ENCODE data around the gene CENPX.

The CENPX gene

GRCh38 chr17:81993729-81994592, 28.7 kb downstream of the CENPX start:
- no peak overlapping the region for H3K9ac ChIP-seq (ENCODE audit: low read length in 5 of 5)

DNA sequence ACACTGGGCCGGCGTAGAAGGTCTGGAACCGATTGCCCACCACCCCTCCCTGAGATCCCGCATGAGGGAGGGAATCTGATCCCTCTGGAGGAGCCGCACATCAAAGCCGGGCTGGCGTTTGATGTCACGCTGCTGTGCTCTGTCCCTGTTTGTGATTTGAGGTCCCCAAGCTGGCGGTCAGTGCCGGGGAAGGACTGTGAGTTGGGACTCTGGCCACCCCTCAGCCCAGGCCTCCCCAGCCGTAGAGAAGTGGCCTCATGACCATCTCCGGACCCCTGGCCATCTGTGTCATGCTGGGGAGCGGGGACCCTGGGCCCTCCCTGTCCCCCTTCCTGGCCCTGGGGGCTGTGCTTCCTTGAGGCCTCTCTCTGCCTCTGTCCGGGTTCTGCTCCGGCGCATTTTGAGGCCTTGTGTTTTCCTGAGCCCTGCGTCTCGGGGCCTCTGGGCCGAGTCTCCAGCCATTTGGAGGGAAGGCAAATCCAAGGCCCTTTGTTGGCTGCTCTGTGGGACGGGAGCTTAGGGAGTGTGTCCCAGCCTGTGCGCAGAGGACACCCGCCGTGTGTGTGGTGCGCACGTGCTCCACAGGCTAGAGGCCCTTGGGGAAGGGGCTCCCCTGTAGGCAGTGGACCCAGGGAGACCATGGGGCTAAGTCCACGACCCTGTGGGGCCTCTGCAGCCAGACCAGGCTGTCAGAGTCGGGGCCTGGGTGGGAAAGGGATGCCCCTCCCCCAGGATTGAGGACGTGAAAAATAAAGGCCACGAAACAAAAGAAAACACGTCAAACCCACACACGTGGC, 30.2 kb downstream of the CENPX start:
- Histone ChIP-seq H3K36me3 (ENCODE audit: control insufficient read depth in 5 of 5, insufficient read depth in 5 of 5, low read length in 5 of 5) (peaks cover 0 to 45% (median 23%) of the 10 kb centered on the region in 5 donors), H3K4me3 (ENCODE audit: low read depth in 1 of 5, low read length in 5 of 5) (no peak overlapping the region), H3K27me3 (ENCODE audit: control insufficient read depth in 5 of 5, insufficient read depth in 4 of 5, low read length in 5 of 5) (no peaks in the 10 kb centered on the region), H3K4me1 (ENCODE audit: control insufficient read depth in 5 of 5, insufficient read depth in 5 of 5, low read length in 5 of 5) (peaks cover 0 to 16% (median 12%) of the 10 kb centered on the region in 5 donors), H3K9ac (ENCODE audit: low read length in 5 of 5) (no peak overlapping the region), H3K9me3 (ENCODE audit: control insufficient read depth in 5 of 5, low read length in 5 of 5) (no peaks in the 10 kb centered on the region), H3K27ac (ENCODE audit: low read depth, low read length) (no peak overlapping the region)

More at GRCh38 chr17:81993729-81994592, 28.7 kb downstream of the CENPX start:
- Histone ChIP-seq H3K4me1 (ENCODE audit: control insufficient read depth in 5 of 5, insufficient read depth in 5 of 5, low read length in 5 of 5) (peaks cover 0 to 16% (median 12%) of the 10 kb centered on the region in 5 donors), H3K36me3 (ENCODE audit: control insufficient read depth in 5 of 5, insufficient read depth in 5 of 5, low read length in 5 of 5) (peaks cover 0 to 47% (median 21%) of the 10 kb centered on the region in 5 donors), H3K27ac (ENCODE audit: low read depth, low read length) (no peak overlapping the region), H3K9me3 (ENCODE audit: control insufficient read depth in 5 of 5, low read length in 5 of 5) (no peaks in the 10 kb centered on the region), H3K4me3 (ENCODE audit: low read depth in 1 of 5, low read length in 5 of 5) (no peak overlapping the region), H3K27me3 (ENCODE audit: control insufficient read depth in 5 of 5, insufficient read depth in 4 of 5, low read length in 5 of 5) (no peaks in the 10 kb centered on the region)

DNA sequence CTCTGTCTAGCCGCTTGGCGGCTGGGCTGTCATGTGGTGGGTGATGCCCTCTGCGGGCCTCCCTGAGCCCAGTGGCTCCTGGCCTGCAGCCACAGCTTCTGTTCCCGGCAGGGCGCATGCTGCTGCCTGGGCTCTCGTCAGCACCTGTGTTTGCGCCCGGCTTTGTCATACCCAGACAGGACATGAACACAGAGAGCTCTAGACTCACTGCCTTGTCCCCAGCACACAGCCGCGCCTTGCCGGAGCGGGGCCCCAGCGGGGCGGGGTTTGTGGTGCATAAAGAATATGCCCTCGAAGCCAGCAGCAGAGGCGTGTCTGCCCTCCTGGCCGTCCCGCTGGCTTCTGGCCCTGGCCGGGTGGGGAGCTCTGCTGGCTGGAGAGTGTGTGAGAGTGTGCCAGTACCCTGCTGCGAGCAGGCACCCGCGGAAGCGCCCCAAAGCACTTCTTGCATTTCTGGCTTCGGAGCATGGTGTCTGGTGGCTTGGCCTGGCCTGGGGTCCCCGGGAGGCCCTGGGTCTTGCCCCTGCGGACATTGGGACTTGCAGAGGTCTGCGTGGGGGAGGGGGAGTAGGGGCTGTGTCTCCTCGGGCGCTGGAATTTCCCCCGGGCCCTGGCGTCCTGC, 30.9 kb downstream of the CENPX start:
- no peaks in the 10 kb centered on the region for H3K27me3 ChIP-seq (ENCODE audit: control insufficient read depth in 5 of 5, insufficient read depth in 4 of 5, low read length in 5 of 5)
- H3K9me3 ChIP-seq (ENCODE audit: control insufficient read depth in 5 of 5, low read length in 5 of 5): no peaks in the 10 kb centered on the region
- peaks cover 0 to 48% (median 25%) of the 10 kb centered on the region in 5 donors for H3K36me3 ChIP-seq (ENCODE audit: control insufficient read depth in 5 of 5, insufficient read depth in 5 of 5, low read length in 5 of 5)
- H3K4me1 ChIP-seq (ENCODE audit: control insufficient read depth in 5 of 5, insufficient read depth in 5 of 5, low read length in 5 of 5): peaks cover 0 to 16% (median 12%) of the 10 kb centered on the region in 5 donors
- H3K27ac ChIP-seq (ENCODE audit: low read depth, low read length): no peak overlapping the region
- H3K4me3 ChIP-seq (ENCODE audit: low read depth in 1 of 5, low read length in 5 of 5): peak overlapping the region in 1 of 5 donors; percentile 1
- H3K9ac ChIP-seq (ENCODE audit: low read length in 5 of 5): peak overlapping the region in 1 of 5 donors; percentile 36

- no peaks in the 10 kb centered on the region for H3K27me3 ChIP-seq (ENCODE audit: control insufficient read depth in 5 of 5, insufficient read depth in 4 of 5, low read length in 5 of 5)
- H3K9me3 ChIP-seq (ENCODE audit: control insufficient read depth in 5 of 5, low read length in 5 of 5): no peaks in the 10 kb centered on the region
- peak overlapping the region in 1 of 5 donors; percentile 36 for H3K9ac ChIP-seq (ENCODE audit: low read length in 5 of 5)
- peaks cover 0 to 16% (median 12%) of the 10 kb centered on the region in 5 donors for H3K4me1 ChIP-seq (ENCODE audit: control insufficient read depth in 5 of 5, insufficient read depth in 5 of 5, low read length in 5 of 5)
- peak overlapping the region in 1 of 5 donors; percentile 1 for H3K4me3 ChIP-seq (ENCODE audit: low read depth in 1 of 5, low read length in 5 of 5)
- H3K36me3 ChIP-seq (ENCODE audit: control insufficient read depth in 5 of 5, insufficient read depth in 5 of 5, low read length in 5 of 5): peaks cover 0 to 46% (median 27%) of the 10 kb centered on the region in 5 donors
- H3K27ac ChIP-seq (ENCODE audit: low read depth, low read length): no peak overlapping the region
Observed at GRCh38 chr17:81990836-81991683, 31.6 kb downstream of the CENPX start.

DNA sequence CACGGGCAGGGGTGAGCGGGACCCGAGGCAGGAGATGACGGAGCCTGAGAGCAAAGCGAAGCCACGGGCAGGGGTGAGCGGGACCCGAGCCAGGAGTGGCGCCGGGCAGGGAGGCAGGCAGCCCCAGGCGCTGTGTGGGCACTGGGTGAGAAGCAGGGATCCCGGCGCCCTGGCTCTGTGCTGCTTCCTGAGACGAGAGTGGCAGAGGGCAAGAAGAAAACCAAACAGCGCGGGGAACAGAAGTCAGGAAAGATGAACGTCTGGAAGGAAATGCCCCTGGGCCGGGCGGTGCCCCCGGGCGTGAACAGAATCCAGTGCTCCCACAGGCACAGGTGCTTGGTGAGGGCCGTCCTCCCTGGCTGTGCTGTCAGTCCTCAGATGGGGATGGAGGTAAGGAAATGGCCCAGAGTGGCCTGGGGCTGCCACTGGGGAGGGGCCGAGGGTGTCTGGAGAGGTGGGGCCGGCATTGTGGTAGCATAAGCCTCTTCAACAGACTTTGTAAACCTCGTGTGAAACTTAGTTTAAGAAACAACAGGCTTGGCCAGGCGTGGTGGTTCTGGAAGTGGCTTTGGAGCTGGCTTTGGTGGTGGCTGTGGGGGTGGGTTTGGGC, 35.4 kb downstream of the CENPX start:
- Histone ChIP-seq H3K9ac (ENCODE audit: low read length in 5 of 5) (no peak overlapping the region), H3K9me3 (ENCODE audit: control insufficient read depth in 5 of 5, low read length in 5 of 5) (no peaks in the 10 kb centered on the region), H3K36me3 (ENCODE audit: control insufficient read depth in 5 of 5, insufficient read depth in 5 of 5, low read length in 5 of 5) (peaks cover 0 to 56% (median 33%) of the 10 kb centered on the region in 5 donors), H3K4me1 (ENCODE audit: control insufficient read depth in 5 of 5, insufficient read depth in 5 of 5, low read length in 5 of 5) (peaks cover 0 to 19% (median 17%) of the 10 kb centered on the region in 5 donors), H3K27ac (ENCODE audit: low read depth, low read length) (no peak overlapping the region), H3K27me3 (ENCODE audit: control insufficient read depth in 5 of 5, insufficient read depth in 4 of 5, low read length in 5 of 5) (no peaks in the 10 kb centered on the region), H3K4me3 (ENCODE audit: low read depth in 1 of 5, low read length in 5 of 5) (no peak overlapping the region)

DNA sequence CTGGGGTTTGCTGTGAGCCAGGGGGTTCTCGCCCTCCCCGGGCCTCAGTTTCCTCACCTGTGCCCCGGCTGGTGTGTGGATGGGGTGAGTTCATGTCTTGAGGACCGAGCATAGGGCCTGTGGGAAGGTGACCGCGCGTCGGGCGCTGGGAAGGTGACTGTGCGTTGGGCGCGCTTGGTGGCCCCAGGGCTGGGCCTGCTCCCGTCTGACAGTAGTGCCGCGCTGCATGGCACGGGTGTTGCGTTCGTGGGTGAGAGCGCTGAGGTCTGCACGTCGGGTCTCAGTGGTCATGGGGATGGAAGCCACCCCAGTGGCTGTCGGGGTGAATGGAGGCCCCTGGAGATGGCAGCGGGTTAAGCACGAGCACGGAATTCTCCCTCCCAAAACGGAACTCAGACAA, 36.1 kb downstream of the CENPX start:
- Histone ChIP-seq H3K36me3 (ENCODE audit: control insufficient read depth in 5 of 5, insufficient read depth in 5 of 5, low read length in 5 of 5) (peaks cover 0 to 58% (median 33%) of the 10 kb centered on the region in 5 donors), H3K27ac (ENCODE audit: low read depth, low read length) (no peak overlapping the region), H3K9me3 (ENCODE audit: control insufficient read depth in 5 of 5, low read length in 5 of 5) (no peaks in the 10 kb centered on the region)

GRCh38 chr17:81984773-81985410, 37.8 kb downstream of the CENPX start:
- Histone ChIP-seq H3K27ac (ENCODE audit: low read depth, low read length) (no peak overlapping the region), H3K4me1 (ENCODE audit: control insufficient read depth in 5 of 5, insufficient read depth in 5 of 5, low read length in 5 of 5) (peaks cover 0 to 8% (median 6%) of the 10 kb centered on the region in 5 donors), H3K27me3 (ENCODE audit: control insufficient read depth in 5 of 5, insufficient read depth in 4 of 5, low read length in 5 of 5) (no peaks in the 10 kb centered on the region), H3K9me3 (ENCODE audit: control insufficient read depth in 5 of 5, low read length in 5 of 5) (no peaks in the 10 kb centered on the region), H3K9ac (ENCODE audit: low read length in 5 of 5) (no peak overlapping the region), H3K36me3 (ENCODE audit: control insufficient read depth in 5 of 5, insufficient read depth in 5 of 5, low read length in 5 of 5) (peaks cover 0 to 56% (median 39%) of the 10 kb centered on the region in 5 donors), H3K4me3 (ENCODE audit: low read depth in 1 of 5, low read length in 5 of 5) (no peak overlapping the region)

More for the DNA sequence above, 36.1 kb downstream of the CENPX start:
- H3K4me1 ChIP-seq (ENCODE audit: control insufficient read depth in 5 of 5, insufficient read depth in 5 of 5, low read length in 5 of 5): peaks cover 0 to 13% (median 10%) of the 10 kb centered on the region in 5 donors
- no peak overlapping the region for H3K4me3 ChIP-seq (ENCODE audit: low read depth in 1 of 5, low read length in 5 of 5)
- H3K9ac ChIP-seq (ENCODE audit: low read length in 5 of 5): no peak overlapping the region
- no peaks in the 10 kb centered on the region for H3K27me3 ChIP-seq (ENCODE audit: control insufficient read depth in 5 of 5, insufficient read depth in 4 of 5, low read length in 5 of 5)

DNA sequence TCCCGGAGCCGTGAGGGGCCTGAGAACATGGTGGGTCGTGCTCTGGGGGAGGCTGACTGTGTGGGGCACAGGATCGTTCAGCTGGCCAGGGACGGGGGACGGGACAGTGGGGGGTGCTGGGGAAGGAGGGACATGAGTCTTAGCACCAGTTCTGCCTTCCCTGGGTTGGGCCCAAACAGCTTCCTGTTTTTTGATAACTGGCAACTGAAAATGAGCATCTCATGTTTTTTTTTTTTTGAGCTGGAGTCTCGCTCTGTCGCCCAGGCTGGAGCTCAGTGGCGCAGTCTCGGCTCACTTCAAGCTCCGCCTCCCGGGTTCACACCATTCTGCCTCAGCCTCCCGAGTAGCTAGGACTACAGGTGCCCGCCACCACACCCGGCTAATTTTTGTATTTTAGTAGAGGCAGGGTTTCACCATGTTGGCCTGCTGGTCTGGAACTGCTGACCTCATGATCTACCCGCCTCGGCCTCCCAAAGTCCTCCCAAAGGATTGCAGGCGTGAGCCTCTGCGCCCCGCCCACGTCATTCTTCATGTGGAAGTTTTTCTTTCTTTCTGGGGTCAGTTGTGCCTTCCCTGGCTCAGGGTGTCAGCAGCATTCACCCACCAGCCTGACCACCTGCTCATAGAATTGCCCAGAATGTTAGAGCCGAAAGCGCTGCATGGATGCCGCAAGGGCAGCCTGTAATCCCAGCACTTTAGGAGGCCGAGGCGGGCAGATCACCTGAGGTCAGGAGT, 38.9 kb downstream of the CENPX start:
- Histone ChIP-seq H3K27me3 (ENCODE audit: control insufficient read depth in 5 of 5, insufficient read depth in 4 of 5, low read length in 5 of 5) (no peaks in the 10 kb centered on the region), H3K27ac (ENCODE audit: low read depth, low read length) (no peak overlapping the region), H3K9me3 (ENCODE audit: control insufficient read depth in 5 of 5, low read length in 5 of 5) (no peaks in the 10 kb centered on the region), H3K36me3 (ENCODE audit: control insufficient read depth in 5 of 5, insufficient read depth in 5 of 5, low read length in 5 of 5) (peaks cover 0 to 51% (median 39%) of the 10 kb centered on the region in 5 donors), H3K4me1 (ENCODE audit: control insufficient read depth in 5 of 5, insufficient read depth in 5 of 5, low read length in 5 of 5) (peaks cover 0 to 10% (median 8%) of the 10 kb centered on the region in 5 donors), H3K4me3 (ENCODE audit: low read depth in 1 of 5, low read length in 5 of 5) (no peak overlapping the region), H3K9ac (ENCODE audit: low read length in 5 of 5) (no peak overlapping the region)
